OCI-LY7 (cell line): ENCODE results near the gene DCAF11. TPM values are rescaled to one million over a fixed set of nuclear protein-coding genes. Genes with fewer than 3 reads are reported as not detected.

Experiments
- BruUV-seq: library from RNA; stranded (reverse); fragments of 400-500 nt; replicated peaks from 2 replicates; lab custom pipeline; 2021; lab: Mats Ljungman, UMichigan
- CTCF ChIA-PET: fragments of 300-600 bp; sonication (Branson Sonifier 250); formaldehyde crosslinking; loops from one replicate; lab custom pipeline; 2022; ENCODE audit warnings: antibody characterized with exemption; ENCODE audit not compliant: unreplicated experiment; lab: Charles Lee
- POLR2A ChIA-PET: fragments of 300-600 bp; sonication (Branson Sonifier 250); formaldehyde crosslinking; loops from one replicate; lab custom pipeline; 2022; ENCODE audit warnings: antibody characterized with exemption; lab: Charles Lee
- DNase-seq: peaks from one replicate; pipeline ENCODE4 v3.0.0-alpha.2; 2015; ENCODE audit warnings: low spot score
- H2AFZ ChIP-seq: fragments of 200-600 bp; sonication (generic), shearing (Covaris generic); 2 replicates; pipeline ENCODE4 v1.6.1; 2014; ENCODE audit warnings: mild to moderate bottlenecking, antibody characterized with exemption, low read length, moderate library complexity
- H3K27ac ChIP-seq: fragments of 200-600 bp; sonication (generic); 2 replicates; pipeline ENCODE4 v1.5.1; 2014; ENCODE audit warnings: mixed run types, low read depth, mild to moderate bottlenecking, moderate library complexity, low read length, inconsistent platforms; ENCODE audit not compliant: poor library complexity, severe bottlenecking
- H3K36me3 ChIP-seq: fragments of 200-600 bp; sonication (generic); 2 replicates; pipeline ENCODE4 v1.6.1; 2014; ENCODE audit warnings: mild to moderate bottlenecking, antibody characterized with exemption, low read length, moderate library complexity, mixed read lengths; ENCODE audit not compliant: insufficient read depth
- H3K4me1 ChIP-seq: fragments of 200-600 bp; sonication (generic); 2 replicates; pipeline ENCODE4 v1.5.1; 2014; ENCODE audit warnings: mild to moderate bottlenecking, low read length; ENCODE audit not compliant: insufficient read depth, poor library complexity, severe bottlenecking
- H3K4me2 ChIP-seq: fragments of 200-600 bp; sonication (generic); 2 replicates; pipeline ENCODE4 v1.6.1; 2014; ENCODE audit warnings: mild to moderate bottlenecking, low read length
- H3K4me3 ChIP-seq: fragments of 200-600 bp; sonication (generic); 2 replicates; pipeline ENCODE4 v1.5.1; 2014; ENCODE audit warnings: mild to moderate bottlenecking, low read depth, low read length; ENCODE audit not compliant: poor library complexity, severe bottlenecking
- H3K79me2 ChIP-seq: fragments of 200-600 bp; sonication (generic); 2 replicates; pipeline ENCODE4 v1.6.1; 2016; ENCODE audit warnings: low read depth, mild to moderate bottlenecking, low read length, moderate library complexity, mixed read lengths; ENCODE audit not compliant: insufficient read depth
- H3K9me2 ChIP-seq: fragments of 200-600 bp; sonication (generic); 2 replicates; pipeline ENCODE4 v1.6.1; 2016; ENCODE audit warnings: mild to moderate bottlenecking, low read length, mixed read lengths; ENCODE audit not compliant: insufficient read depth
- H3K9me3 ChIP-seq: fragments of 200-600 bp; sonication (generic); 2 replicates; pipeline ENCODE4 v1.6.1; 2014; ENCODE audit warnings: mild to moderate bottlenecking, mixed run types, low read length, mixed read lengths
- H4K20me1 ChIP-seq: fragments of 200-600 bp; sonication (generic); 2 replicates; pipeline ENCODE4 v1.6.1; 2014; ENCODE audit warnings: mild to moderate bottlenecking, antibody characterized with exemption, low read length, moderate library complexity, mixed read lengths; ENCODE audit not compliant: insufficient read depth
- CTCF ChIP-seq: fragments of 200-600 bp; sonication (generic); conservative IDR thresholded peaks from 2 replicates; pipeline ENCODE4 v1.5.1; 2014; ENCODE audit warnings: mild to moderate bottlenecking, antibody characterized with exemption, low read length, moderate library complexity, mixed read lengths
- EZH2phosphoT487 ChIP-seq: fragments of 200-600 bp; sonication (generic); IDR thresholded peaks from 2 replicates; pipeline ENCODE4 v1.6.1; 2018; ENCODE audit warnings: low read depth, borderline replicate concordance, mild to moderate bottlenecking, mixed run types, antibody characterized with exemption, low read length, moderate library complexity, mixed read lengths
- intact Hi-C: fragments of 100-400 bp; cut with micrococcal nuclease; formaldehyde crosslinking; loops from one replicate; pipeline ENCODE4 v1.10.0; 2022; ENCODE audit not compliant: unreplicated experiment
- total RNA-seq, 2 experiments: library from RNA; depleted of rRNA in 1 of 2; stranded (reverse); fragments of >200 nt in 1 of 2; shearing (Covaris generic) in 1 of 2; gene quantifications; 2 replicates each; pipeline ENCODE4 v1.2.3, GENCODE V29; 2014 to 2022

DCAF11 gene
- total RNA-seq, 2 experiments from 2014 or later, result 63.6 to 75.5 TPM

GRCh38 chr14:24085215-24085614, 29.4 kb upstream of the DCAF11 start:
- H4K20me1 ChIP-seq, result no peaks in the 10 kb centered on the region
- POLR2A ChIA-PET, result no interaction called here
- H3K9me2 ChIP-seq, result no peaks in the 10 kb centered on the region
- no peak overlapping the region for H3K4me3 ChIP-seq
- BruUV-seq, result no TSS peak
- H3K36me3 ChIP-seq, result no peaks in the 10 kb centered on the region
- H3K4me1 ChIP-seq, result peaks cover 18% of the 10 kb centered on the region
- no peak overlapping the region for H2AFZ ChIP-seq
- no peak for TF ChIP-seq CTCF
- TF ChIP-seq EZH2phosphoT487, result no peak
- no peak for DNase-seq
- CTCF ChIA-PET, result no interaction called here
- intact Hi-C loops, result no loop called here
- no peaks in the 10 kb centered on the region for H3K9me3 ChIP-seq
- no peaks in the 10 kb centered on the region for H3K79me2 ChIP-seq
- no peak overlapping the region for H3K27ac ChIP-seq
- H3K4me2 ChIP-seq, result no peak overlapping the region

- ChIA-PET CTCF (no interaction called here), POLR2A (interaction anchor here (0.5 kb wide), 1 partner anchor 18 kb away, joined by 3 read pairs; no protein-coding TSS in a partner anchor)
- no TSS peak for BruUV-seq
Measured at GRCh38 chr14:24086193-24086955, 28.2 kb upstream of the DCAF11 start.

More at GRCh38 chr14:24086193-24086955, 28.2 kb upstream of the DCAF11 start:
- no peak overlapping the region for H3K27ac ChIP-seq
- no peaks in the 10 kb centered on the region for H3K79me2 ChIP-seq
- no peaks in the 10 kb centered on the region for H3K9me2 ChIP-seq
- TF ChIP-seq EZH2phosphoT487 (no peak), CTCF (no peak)
- no peaks in the 10 kb centered on the region for H3K9me3 ChIP-seq
- DNase-seq, result no peak
- H2AFZ ChIP-seq, result no peak overlapping the region
- H4K20me1 ChIP-seq, result no peaks in the 10 kb centered on the region
- no peaks in the 10 kb centered on the region for H3K36me3 ChIP-seq
- H3K4me3 ChIP-seq, result no peak overlapping the region
- peaks cover 17% of the 10 kb centered on the region for H3K4me1 ChIP-seq
- H3K4me2 ChIP-seq, result no peak overlapping the region
- intact Hi-C loops, result no loop called here
